GM15510 (cell line): Measurements from ENCODE around the gene NOVA2.

Experiments
- POLR2A ChIP-seq: IDR thresholded peaks from 3 replicates; pipeline ENCODE4 v1.6.1; 2011; ENCODE audit warnings: borderline replicate concordance; ENCODE audit not compliant: insufficient read length; ENCODE audit errors: extremely low read depth

The NOVA2 gene

GRCh38 chr19:45901912-45902650 is 71.6 kb downstream of the NOVA2 start, which contains the start of gene MYPOP:
Gene MYPOP, minus strand, starts transcription at chr19:45902613. Its CDS starts 840 bp downstream, at chr19:45901773.
- no peak for TF ChIP-seq POLR2A

GRCh38 chr19:45901432-45901911 is 72.2 kb downstream of the NOVA2 start:
- no peak for TF ChIP-seq POLR2A

GRCh38 chr19:45900738-45901431 is 72.8 kb downstream of the NOVA2 start:
- TF ChIP-seq POLR2A: no peak

GRCh38 chr19:45899919-45900589 is 73.6 kb downstream of the NOVA2 start:
- no peak for TF ChIP-seq POLR2A

GRCh38 chr19:45899253-45899652 is 74.4 kb downstream of the NOVA2 start:
- no peak for TF ChIP-seq POLR2A

GRCh38 chr19:45897261-45897812 is 76.3 kb downstream of the NOVA2 start:
- TF ChIP-seq POLR2A: no peak

- no peak for TF ChIP-seq POLR2A
Observed at GRCh38 chr19:45895519-45895972, 78.1 kb downstream of the NOVA2 start.

- no peak for TF ChIP-seq POLR2A
Observed at GRCh38 chr19:45890877-45891276, 82.8 kb downstream of the NOVA2 start.

- no peak for TF ChIP-seq POLR2A
Observed at GRCh38 chr19:45889210-45889885, 84.3 kb downstream of the NOVA2 start.

GRCh38 chr19:45887200-45887710 is 86.4 kb downstream of the NOVA2 start:
- no peak for TF ChIP-seq POLR2A

- peak; percentile 61 for TF ChIP-seq POLR2A
Observed at GRCh38 chr19:45886427-45887199, 87.1 kb downstream of the NOVA2 start.

- TF ChIP-seq POLR2A: peak; percentile 74
Observed at GRCh38 chr19:45885556-45886426, 87.9 kb downstream of the NOVA2 start, which contains the start of gene IRF2BP1. Gene IRF2BP1, minus strand, starts transcription at chr19:45886141. Its CDS starts 367 bp downstream, at chr19:45885774.

- TF ChIP-seq POLR2A: no peak
Observed at GRCh38 chr19:45884682-45885555, 88.7 kb downstream of the NOVA2 start.
